GM06990 (cell line): ENCODE data around the gene UTRN.

Source experiments
- DNase-seq: peaks from one replicate; pipeline ENCODE4 v3.0.0-alpha.2; 2011; ENCODE audit not compliant: insufficient read length; ENCODE audit errors: extremely low read depth
- H3K27me3 ChIP-seq: replicated peaks from 2 replicates; pipeline ENCODE4 v1.6.0; 2011; ENCODE audit warnings: low read length; ENCODE audit not compliant: control insufficient read depth, insufficient read depth
- H3K36me3 ChIP-seq: 2 replicates; pipeline ENCODE4 v1.5.1; 2011; ENCODE audit warnings: low read length; ENCODE audit not compliant: control insufficient read depth, insufficient read depth
- H3K4me3 ChIP-seq: replicated peaks from 2 replicates; pipeline ENCODE4 v1.5.1; 2011; ENCODE audit warnings: low read depth, mild to moderate bottlenecking, control low read depth, low read length
- CTCF ChIP-seq: IDR thresholded peaks from 2 replicates; pipeline ENCODE4 v1.5.1; 2011; ENCODE audit warnings: low read length, control low read depth, mild to moderate bottlenecking, inconsistent platforms; ENCODE audit not compliant: insufficient read depth, poor library complexity, severe bottlenecking

UTRN gene

GRCh38 chr6:144264270-144265060 is 20.7 kb upstream of the UTRN start:
- Histone ChIP-seq H3K27me3 (no peaks in the 10 kb centered on the region), H3K36me3 (no peaks in the 10 kb centered on the region), H3K4me3 (no peak overlapping the region)
- DNase-seq = no peak
- no peak for TF ChIP-seq CTCF

GRCh38 chr6:144265061-144265357 is 20.1 kb upstream of the UTRN start:
- Histone ChIP-seq H3K27me3 (no peaks in the 10 kb centered on the region), H3K36me3 (no peaks in the 10 kb centered on the region), H3K4me3 (no peak overlapping the region)
- no peak for DNase-seq
- no peak for TF ChIP-seq CTCF

GRCh38 chr6:144265390-144265789 is 19.7 kb upstream of the UTRN start:
- DNase-seq = peak; percentile 28

GRCh38 chr6:144266091-144266649 is 19.0 kb upstream of the UTRN start:
- DNase-seq = no peak
- TF ChIP-seq CTCF = no peak

More at GRCh38 chr6:144265390-144265789, 19.7 kb upstream of the UTRN start:
- TF ChIP-seq CTCF = no peak
- H3K4me3 ChIP-seq = no peak overlapping the region
- H3K36me3 ChIP-seq = no peaks in the 10 kb centered on the region
- H3K27me3 ChIP-seq = no peaks in the 10 kb centered on the region

GRCh38 chr6:144268794-144269349 is 16.3 kb upstream of the UTRN start:
- no peak for TF ChIP-seq CTCF
- no peaks in the 10 kb centered on the region for H3K36me3 ChIP-seq
- no peak overlapping the region for H3K4me3 ChIP-seq
- H3K27me3 ChIP-seq = no peaks in the 10 kb centered on the region
- no peak for DNase-seq

More at GRCh38 chr6:144266091-144266649, 19.0 kb upstream of the UTRN start:
- no peaks in the 10 kb centered on the region for H3K36me3 ChIP-seq
- no peak overlapping the region for H3K4me3 ChIP-seq
- H3K27me3 ChIP-seq = no peaks in the 10 kb centered on the region
